Pons (tissue), 1 donor: ENCODE measurements around the gene CCND1.

Experiments used
- DNase-seq: peaks from one replicate; pipeline ENCODE4 v3.0.0-alpha.2; 2016; ENCODE audit warnings: low spot score

The CCND1 gene

DNA sequence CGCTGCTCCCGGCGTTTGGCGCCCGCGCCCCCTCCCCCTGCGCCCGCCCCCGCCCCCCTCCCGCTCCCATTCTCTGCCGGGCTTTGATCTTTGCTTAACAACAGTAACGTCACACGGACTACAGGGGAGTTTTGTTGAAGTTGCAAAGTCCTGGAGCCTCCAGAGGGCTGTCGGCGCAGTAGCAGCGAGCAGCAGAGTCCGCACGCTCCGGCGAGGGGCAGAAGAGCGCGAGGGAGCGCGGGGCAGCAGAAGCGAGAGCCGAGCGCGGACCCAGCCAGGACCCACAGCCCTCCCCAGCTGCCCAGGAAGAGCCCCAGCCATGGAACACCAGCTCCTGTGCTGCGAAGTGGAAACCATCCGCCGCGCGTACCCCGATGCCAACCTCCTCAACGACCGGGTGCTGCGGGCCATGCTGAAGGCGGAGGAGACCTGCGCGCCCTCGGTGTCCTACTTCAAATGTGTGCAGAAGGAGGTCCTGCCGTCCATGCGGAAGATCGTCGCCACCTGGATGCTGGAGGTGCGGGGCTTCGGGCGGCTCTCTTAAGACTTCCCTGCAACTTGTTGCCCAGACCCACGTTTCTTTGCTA, at the start of gene CCND1:
TSS of gene CCND1 (plus strand) at position 162 of the 587 bp plus-strand sequence. CDS start at position 320, 158 bp downstream.
- peak; percentile 65 for DNase-seq

DNA sequence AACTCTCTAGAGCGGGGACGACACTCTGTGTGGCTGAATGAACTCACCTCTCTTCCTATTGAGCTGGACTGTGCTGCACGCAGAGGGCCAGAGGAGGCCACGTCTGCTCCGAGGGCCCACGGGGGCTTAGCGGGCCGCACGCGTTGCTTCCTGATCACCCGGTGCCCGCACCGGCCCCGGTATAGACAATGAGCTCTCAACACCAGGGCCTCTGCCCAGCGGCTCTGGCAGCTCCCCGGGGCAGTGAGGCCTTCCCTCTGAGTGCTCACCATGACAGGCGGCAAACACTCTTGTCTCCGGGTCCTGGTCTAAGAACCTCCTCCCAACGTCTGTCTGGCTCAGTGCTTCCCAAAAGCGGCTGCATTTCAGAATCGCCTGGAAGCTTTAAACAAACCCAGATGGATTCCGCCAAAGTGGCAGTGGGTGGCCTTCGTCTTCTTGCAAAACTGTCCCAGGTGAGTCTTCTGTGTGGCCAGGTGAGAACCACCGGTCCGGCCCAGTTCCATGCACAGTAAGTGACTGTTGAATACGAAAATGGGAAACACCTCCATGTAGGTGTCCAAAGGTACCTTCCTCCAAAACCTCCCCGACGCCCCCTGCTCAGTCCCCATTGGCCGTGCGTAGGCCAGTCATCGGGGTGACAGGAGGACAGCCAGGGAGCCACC, 47.8 kb upstream of the CCND1 start:
- DNase-seq, result no peak

DNA sequence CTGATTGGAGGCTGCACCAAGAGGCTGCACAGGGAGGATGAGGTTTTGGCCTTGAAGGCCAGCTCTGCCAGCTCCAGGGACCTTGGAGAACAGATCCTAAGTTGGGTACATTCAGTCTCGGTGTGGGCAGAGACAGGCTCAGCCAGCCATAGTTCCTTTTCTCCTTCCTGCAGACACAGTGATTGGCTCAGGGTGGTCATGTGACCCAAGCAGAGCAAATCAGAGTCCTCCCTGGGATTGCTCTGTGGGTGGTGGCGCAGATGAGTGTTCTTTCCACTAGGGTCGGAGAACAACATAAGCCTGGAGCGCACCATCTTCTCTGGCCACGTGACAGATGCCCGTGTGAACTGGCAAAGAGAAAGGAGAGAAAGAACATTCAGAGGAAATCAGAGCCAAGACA, 47.1 kb upstream of the CCND1 start:
- DNase-seq, result no peak

DNA sequence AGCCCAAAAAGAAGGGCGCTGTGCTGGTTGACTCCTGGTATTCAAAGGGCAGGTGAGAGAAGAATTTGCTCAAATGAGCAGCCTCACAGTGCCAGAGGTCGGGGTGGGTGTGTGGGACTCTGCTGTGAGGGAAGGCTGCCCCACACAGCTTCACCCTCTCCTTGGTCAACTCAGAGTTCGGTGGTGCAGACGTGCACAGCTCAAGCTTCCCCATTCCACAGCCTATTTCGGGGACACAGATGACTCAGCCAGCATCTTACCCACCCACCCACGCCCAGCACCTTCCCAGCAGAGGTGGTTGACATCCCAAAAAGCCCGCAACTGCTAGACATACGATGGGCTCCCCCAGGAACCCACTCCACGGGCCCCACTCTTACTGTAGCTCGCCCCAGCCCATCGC, 46.5 kb upstream of the CCND1 start:
- peak; percentile 9 for DNase-seq

DNA sequence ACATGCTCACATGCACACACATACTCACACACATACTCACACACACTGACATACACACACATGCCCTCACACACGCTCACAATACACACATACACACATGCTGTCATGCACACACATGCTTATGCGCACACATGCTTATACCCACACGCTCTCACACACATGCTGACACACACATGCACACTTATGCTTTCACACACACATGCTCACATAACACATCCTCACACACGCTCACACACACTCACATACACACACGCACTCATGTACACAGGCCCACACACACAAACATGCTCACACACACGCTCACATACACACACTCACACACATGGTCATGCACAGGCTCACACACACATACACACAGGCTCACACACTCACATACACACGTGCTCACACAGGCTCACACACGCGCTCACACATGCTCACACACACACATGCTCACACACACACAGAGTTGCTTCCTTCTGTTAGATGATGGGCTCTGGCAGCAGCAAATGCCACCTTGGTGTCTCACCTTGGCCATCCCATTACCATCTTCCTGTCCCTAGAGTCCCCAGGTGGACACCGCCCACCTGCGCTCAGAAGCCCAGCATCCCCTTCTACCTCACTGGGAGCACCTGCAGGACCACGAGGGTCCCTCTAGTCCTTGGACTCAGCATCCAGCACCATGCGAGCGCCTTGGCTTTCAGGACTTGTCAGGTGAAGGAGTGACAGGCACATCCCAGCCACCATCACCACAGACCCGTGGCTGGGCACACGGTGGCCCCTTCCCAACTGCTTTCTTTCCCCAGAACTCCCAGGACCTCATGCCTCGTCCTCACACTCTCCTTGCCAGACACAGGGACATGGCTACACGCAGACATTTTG, 44.9 kb upstream of the CCND1 start:
- DNase-seq, result no peak

DNA sequence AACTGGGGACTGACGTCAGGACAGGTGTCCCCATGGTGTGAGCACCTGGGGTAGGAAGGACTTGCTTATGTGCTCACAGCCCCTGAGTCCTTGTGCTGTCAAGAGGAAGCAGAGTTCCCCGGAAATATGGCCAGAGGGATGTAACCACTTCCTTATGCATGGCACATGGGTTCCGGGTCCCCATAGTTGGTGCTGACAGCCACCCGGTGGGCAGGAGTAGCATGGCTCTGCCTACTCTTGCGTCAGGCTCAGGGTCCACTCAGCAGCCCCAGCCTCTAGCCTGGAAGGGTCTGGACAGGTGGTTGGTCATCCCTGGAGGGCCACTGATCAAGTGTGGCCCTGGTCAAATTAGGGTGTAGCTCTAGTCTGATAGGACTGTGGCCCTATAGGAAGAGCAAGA, 42.8 kb upstream of the CCND1 start:
- DNase-seq, result peak; percentile 25

DNA sequence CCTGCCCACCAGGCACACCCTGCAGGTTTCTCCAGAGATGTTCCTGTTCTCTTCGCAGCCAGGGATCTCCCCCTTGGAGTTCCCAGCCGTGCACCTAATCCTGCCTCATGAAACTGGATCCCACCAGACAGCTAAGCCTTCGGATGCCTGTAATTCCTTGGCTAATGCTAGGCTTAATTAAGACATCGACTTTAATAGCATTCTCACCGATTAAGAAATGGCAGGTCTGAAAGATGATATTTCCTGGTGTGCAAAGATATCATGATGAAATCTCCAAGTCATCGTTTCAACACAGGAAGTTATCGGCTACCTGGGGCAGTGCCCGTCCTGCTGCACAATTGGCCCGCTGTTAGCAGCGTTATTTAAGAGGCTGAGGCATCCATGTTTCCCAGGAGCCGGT, 41.5 kb upstream of the CCND1 start:
- DNase-seq, result no peak

DNA sequence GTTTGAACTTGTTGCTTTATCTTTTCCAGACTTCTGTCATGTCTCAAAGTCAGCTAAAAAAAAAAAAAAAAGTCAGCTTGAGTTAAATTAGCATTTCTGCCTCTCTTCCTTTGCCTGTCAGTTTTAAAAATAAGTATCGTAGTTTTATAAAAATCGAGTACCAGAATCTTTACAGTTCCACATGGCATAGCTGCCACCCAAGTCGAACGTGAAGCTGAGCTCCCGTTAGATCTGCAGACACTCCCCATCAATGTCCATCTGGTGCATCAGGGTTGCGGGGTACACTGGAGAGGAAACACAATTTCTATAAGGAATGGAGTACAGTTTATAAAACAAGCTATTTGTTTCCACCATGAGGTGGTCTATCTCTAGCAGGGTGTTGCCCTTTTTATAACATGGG, 41.0 kb upstream of the CCND1 start:
- DNase-seq, result no peak

DNA sequence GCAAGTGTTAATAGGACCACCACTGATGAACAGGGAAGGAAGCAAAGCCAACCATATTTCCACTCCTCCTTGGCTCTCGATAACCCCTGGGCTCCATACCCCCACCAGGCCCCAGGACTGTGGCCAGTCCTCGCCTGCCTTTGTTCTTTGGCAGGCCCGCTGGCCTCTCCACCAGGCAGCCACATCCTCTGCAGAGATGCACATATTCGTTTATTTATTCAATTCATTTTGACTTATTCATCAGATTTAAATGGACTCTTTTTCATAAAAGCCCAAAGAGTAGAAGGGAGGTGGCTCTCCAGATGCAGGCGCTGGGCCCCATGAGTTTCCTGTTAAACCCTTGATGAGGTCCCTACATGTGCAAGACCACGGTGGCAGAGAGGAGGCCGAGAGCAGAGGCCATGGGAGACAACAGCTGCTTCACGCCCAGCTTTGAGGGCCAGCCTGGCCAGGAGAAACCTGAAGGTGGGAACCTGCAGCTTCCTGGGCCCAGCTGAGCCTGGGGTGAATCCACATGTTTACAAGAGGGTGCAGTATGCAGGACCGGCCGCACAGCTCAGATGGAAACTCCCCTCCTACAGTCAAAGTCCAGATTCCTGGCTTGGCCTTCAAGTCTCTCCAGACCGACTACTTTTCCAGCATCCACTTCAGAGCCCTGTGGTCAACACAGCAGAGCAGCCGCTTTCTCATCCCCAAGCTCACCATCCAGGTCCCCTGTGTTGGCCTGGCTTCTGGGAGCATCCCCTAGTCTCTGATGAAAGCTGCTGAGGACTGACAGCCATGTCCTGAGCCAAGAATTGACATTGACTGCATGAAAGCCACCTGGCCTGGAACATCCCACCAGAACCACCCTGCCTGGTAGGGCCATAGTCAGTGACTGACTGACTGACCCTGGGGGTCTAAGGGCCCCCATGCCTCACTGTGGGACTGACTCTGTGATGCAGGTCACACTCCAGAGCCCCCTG, 39.7 kb upstream of the CCND1 start:
- DNase-seq, result no peak

DNA sequence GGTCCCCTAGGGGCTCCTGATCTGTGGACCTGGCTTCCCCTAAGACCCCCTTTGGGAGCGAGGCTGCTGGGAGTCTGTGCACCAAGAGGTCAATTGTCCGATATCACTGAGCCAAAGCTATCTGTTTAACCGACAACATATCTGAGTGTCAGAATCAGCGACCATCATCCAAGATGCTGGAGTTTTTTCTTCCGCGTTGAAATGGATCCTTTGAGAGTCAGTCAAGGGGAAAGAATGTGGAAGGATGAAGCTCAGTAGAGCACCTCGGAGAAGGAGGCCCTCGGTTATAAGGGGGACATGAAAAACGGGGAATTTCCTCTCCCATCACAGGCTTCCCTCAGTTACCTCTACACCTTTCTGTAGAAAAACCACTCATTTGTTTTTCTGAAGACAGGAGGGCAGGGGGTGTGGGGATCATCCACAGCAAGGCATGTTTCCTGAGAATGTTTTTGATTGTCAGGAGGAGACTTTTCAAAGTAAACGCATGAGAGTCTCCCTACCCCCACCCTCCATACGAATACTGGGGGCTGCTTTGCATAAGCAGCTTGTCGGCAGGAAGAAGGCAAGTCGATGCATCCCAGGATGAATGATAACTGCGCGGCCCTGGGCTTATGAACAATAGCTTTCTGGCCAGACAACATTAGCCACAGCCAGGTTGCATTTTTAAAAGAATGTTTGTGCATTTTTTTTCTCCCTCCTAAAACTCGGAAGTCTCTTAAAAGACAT, 37.7 kb upstream of the CCND1 start:
- DNase-seq, result no peak

DNA sequence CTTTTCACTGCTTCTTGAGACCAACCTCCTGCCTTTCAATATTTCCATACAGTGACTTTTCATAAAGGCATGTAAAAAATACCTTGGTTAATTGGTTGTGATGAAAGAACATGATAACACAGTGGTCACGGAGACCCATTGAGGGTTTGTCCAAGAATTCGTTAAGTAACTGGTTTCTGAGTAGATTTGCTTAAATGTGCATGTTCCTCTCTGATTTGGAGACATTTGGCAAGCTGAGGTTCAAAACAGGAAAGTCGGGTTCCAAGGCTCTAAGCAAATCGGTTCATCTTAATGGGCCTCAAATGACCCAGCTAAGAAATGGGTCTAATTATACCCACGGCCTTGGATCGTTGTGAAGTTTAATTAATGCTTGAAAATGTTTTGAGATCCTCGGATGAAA, 36.9 kb upstream of the CCND1 start:
- no peak for DNase-seq

DNA sequence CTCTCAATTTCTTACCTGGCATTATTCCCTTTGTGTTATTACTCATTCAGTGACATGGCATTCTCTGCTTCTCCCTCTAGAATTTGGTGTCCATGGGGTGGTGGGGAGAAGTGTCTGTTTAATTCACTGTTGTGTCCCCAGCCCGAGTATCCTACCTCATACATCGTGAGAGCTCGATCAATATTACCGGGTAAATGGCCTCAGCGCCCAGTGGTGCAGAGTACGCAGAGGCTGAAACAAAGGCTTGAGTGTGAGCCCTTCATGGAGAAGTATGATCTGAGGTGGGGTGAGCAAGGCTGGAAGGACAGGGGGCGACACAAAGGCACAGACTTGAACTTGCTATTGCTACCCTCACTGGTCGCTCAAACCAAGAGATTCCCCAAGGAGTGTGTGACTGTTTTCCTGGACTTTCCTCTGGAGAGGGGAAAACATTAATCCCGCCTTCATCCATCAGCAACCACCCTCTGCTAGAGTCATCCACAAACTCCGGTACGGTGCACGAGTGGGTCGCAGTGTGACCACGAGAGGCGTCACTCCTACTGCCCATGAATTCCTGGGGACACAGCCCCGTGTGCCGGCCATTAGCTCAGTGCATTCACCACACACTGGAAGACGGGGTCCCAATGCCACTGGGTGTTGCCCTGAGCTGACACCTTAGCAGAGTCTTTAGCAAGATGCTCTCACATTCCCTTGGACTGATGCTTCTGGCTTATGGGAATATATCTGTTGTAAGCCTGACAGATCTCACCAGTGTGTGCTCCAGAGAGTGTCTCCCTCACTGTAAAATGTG, 35.0 kb upstream of the CCND1 start:
- DNase-seq, result no peak

DNA sequence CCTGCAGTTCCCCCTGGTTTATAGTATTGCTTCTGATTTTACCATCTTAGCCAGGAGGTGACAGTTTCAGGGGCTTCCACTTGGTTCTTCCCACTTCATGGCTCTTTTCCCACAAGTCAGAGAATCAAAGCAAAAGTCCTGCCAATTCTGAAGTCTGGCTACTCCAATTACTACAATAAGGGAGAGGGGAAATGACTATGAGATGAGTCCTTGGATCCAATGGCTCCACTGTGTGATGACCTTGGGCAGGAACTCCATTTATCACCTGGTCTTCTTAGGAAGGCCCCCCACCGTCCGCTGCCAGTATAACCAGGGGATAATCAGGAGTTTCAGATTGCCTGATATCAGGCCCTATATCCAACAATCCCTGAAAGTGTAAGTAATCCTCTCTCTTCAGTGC, 31.6 kb upstream of the CCND1 start:
- DNase-seq, result no peak

DNA sequence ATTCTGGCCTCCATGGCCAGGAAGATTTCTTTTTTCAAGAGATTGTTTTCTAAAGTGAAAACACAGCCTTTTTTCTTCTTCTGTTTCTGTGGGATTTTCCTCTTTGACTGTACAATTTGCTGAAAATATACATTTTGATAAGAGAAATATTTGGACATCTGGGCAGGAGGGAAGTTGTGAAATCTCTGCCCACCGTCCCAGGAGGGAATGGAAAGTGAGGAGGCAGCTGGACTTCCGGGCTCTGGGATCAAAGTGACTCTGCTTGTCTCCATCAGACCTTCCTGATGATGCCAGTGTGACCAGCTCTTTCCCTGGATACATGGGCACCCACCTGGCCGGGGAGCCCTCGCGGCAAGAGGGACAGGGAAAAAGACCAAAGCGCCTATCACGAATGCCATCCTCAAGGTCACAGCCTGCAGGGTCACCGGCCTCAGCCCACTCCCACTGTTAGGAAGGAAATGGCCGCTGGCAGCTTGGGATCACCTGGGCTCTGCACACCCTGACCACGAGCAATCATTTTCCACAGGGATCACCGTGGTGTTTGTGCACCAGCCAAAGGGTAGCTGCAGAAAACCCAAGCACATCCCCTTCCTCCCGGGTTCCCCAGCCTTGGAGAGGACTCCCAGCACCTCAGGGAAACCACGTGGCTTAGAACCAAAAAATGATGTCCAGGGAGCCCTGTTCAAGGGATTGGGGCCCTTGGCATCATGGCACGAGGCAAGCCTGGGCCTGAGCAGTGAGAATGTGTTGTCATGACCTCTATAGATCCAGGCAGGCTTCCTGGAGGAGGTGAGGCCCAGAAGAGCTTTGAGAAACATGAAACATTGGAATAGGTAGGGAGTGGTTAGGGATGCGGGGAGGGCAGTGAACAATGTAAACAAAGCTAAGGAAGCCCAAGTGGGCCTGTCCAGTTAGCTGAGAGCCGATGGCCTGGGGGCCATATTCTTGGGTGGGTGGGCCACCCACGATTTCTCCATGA, 29.1 kb upstream of the CCND1 start:
- DNase-seq, result no peak

DNA sequence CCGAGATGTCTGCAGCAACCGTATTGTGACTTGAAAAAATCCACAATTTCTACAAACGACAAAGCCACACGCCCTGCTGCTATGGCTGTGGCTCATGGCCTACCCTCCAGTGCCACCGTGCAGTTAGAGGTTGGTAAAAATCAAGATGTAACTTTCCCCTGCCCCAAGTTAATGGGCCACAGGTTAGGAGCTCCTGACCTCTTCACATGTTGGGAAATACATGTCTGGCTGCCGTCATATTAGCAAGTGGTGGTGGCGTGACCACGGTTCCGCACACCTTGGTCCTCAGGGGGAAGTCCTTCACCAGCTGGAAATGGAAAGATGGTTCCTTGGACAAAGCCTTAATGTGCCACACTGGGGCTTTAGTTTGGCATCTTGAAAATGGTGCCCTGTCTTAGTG, 27.4 kb upstream of the CCND1 start:
- no peak for DNase-seq

DNA sequence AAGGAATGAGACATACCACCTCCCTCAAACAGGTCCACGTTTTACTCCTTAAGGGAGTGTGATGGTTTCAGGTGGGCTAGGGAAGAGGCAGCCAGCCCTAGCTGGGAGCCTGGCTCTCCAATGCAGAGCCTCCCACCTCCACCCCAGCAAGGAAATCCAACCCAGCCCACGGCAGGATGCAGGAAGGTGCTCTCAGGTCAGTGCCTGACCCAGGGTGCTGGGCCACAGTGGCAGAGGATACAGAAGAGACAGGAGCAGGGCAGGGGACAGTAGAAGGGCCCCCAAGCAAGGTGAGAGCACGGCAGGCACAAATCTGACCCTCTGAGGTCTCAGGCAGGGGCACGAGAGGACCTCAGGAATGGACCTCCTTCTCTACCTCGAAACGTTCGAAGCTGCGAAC, 26.9 kb upstream of the CCND1 start:
- no peak for DNase-seq

DNA sequence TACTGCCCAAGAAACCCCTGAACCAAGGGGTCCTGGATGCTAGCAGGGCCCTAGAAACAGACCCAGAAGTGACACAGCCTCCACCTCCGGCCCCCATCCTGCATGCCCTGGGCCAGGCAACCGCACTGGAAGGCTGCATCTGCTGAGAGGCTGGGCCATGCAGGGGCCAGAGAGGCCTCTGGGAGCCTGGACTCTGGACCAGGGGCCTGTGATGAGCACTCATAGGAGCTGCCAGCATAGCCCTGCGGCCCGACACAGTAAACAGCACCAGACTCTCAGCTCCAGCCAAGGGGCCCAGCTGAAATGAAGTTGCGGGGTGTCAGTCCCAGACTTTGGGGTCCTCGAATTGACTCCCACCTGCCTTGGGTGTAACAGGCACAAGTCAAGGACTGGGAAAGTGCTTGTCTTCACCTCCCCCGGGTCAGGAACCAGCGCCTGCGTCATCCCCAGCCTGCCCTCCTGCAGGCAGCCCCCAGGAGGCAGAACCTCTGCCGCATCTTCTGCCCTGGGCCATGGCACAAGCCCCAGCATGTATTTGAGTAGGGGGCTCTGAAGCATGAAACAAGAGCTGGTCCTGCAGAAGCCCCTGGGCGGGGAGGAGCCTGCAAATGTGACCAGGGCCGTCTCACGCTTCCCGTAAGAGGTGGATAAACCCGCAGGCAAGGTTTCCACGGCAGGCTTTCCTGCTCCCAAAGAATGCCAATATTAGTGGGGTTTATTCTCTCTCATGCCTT, 25.2 kb upstream of the CCND1 start:
- no peak for DNase-seq

DNA sequence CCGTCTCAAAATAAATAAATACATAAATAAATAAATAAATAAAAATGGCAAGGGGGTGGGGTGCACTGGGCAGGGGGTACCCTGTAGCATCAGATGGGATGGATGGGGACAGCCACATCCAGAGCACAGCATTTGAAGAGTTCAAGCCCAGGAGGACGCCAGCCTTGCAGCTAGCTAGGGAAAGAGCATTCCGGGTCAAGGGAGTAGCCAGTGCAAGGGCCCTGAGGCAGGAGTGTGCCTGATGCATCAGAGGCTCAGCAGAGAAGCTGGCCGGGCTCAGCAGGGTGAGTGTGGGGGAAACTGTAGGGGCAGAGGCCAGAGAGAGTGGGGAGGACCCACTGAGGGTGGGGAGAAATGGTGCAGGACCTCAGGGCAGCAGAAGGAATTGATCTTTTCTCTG, 23.7 kb upstream of the CCND1 start:
- DNase-seq, result no peak

DNA sequence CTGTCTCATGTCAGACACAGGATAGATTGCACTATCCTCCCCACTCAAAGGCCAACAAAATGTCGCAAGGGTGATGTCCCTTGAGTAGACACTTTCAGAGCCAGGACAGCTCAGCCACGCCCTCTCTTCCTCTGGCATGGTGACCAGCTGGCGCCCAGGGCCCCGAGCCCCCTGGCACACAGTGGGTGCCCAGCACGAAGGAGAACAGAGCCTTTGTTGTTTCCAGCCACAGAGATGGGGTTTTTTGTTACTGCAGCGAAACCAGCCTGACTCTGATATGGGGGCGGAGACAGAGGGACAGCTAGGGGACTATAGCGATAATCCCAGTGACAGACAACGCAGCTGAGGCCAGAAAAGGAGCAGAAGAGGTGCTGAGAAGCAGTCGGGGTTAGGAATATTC, 23.3 kb upstream of the CCND1 start:
- DNase-seq, result no peak
